AG09309 (cell line): Measurements from ENCODE around the gene ESAM.
"Not testable (repeated sequence)": the region's sequence is repeated elsewhere in the genome, so short reads cannot be mapped to it uniquely, and the experiment has no call there.

ENCODE experiments used
- DNase-seq: peaks from one replicate; pipeline ENCODE4 v3.0.0-alpha.2; 2010; ENCODE audit warnings: low read depth
- H3K4me3 ChIP-seq: 2 replicates; pipeline ENCODE4 v1.5.1; 2011; ENCODE audit warnings: mild to moderate bottlenecking, low read depth, low read length, moderate library complexity; ENCODE audit not compliant: control insufficient read depth
- CTCF ChIP-seq: IDR thresholded peaks from 2 replicates; pipeline ENCODE4 v1.5.1; 2011; ENCODE audit warnings: mild to moderate bottlenecking, low read depth, low read length, inconsistent platforms; ENCODE audit not compliant: insufficient read depth, control insufficient read depth; ENCODE audit errors: missing control alignments

Gene ESAM

GRCh38 chr11:124776865-124777645, 15.0 kb upstream of the ESAM start:
- TF ChIP-seq CTCF: no peak
- DNase-seq: no peak
- no peak overlapping the region for H3K4me3 ChIP-seq

- not testable (repeated sequence) for DNase-seq, H3K4me3 ChIP-seq
These were observed 8.9 kb upstream of the ESAM start for GRCh38 chr11:124770959-124771358.

- TF ChIP-seq CTCF: no peak
- DNase-seq: no peak
These were observed 8.0 kb upstream of the ESAM start for GRCh38 chr11:124769806-124770774.

GRCh38 chr11:124768914-124769313, 6.8 kb upstream of the ESAM start:
- DNase-seq: no peak
- no peak for TF ChIP-seq CTCF
- no peak overlapping the region for H3K4me3 ChIP-seq

More at GRCh38 chr11:124769806-124770774, 8.0 kb upstream of the ESAM start:
- H3K4me3 ChIP-seq: no peak overlapping the region

- no peak for TF ChIP-seq CTCF
These were observed 4.1 kb upstream of the ESAM start for GRCh38 chr11:124766156-124766555.

GRCh38 chr11:124763156-124763947, 1.3 kb upstream of the ESAM start:
- DNase-seq: no peak
- H3K4me3 ChIP-seq: peak overlapping the region; percentile 47
- TF ChIP-seq CTCF: peak; percentile 85

More at GRCh38 chr11:124766156-124766555, 4.1 kb upstream of the ESAM start:
- no peak for DNase-seq
- H3K4me3 ChIP-seq: no peak overlapping the region
